H4 (cell line): ENCODE results near the gene BLCAP. TPM values are rescaled to one million over a fixed set of nuclear protein-coding genes. Genes with fewer than 3 reads are reported as not detected.
"Not testable (repeated sequence)": the region's sequence is repeated elsewhere in the genome, so short reads cannot be mapped to it uniquely, and the experiment has no call there.

Experiments
- DNase-seq: peaks from one replicate; pipeline ENCODE4 v3.0.0-alpha.2; 2015; ENCODE audit warnings: low spot score
- total RNA-seq: library from RNA; depleted of rRNA; stranded (reverse); fragments of >200 nt; shearing (Covaris generic); gene quantifications from 2 replicates; pipeline ENCODE4 v1.2.3, GENCODE V29; 2014; rRNA removed

Gene BLCAP
- total RNA-seq, 1 experiment from 2014 or later, result 50.3 TPM

GRCh38 chr20:37484331-37484730 lies 43.3 kb downstream of the BLCAP start:
- no peak for DNase-seq

- DNase-seq, result no peak
Measured at GRCh38 chr20:37481610-37482009, 46.1 kb downstream of the BLCAP start.

DNA sequence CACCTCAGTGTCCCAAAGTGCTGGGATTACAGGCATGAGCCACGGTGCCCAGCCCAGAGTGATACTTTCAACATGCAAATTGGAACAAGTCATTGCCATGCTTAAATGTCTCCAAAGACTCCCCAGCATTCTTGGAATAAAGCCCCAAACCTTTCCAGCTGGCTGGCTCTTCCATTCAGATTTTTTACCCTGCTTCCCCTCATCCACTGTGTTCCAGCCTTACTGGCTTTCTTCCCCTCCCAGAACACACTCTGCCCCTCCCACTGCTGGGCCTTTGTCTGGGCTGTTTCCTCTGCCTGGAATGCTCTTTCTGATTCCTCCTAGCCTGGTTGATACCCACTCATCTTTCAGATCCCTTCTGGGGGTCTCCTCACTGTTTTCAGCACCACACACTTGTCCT lies 46.8 kb downstream of the BLCAP start:
- DNase-seq, result no peak

DNA sequence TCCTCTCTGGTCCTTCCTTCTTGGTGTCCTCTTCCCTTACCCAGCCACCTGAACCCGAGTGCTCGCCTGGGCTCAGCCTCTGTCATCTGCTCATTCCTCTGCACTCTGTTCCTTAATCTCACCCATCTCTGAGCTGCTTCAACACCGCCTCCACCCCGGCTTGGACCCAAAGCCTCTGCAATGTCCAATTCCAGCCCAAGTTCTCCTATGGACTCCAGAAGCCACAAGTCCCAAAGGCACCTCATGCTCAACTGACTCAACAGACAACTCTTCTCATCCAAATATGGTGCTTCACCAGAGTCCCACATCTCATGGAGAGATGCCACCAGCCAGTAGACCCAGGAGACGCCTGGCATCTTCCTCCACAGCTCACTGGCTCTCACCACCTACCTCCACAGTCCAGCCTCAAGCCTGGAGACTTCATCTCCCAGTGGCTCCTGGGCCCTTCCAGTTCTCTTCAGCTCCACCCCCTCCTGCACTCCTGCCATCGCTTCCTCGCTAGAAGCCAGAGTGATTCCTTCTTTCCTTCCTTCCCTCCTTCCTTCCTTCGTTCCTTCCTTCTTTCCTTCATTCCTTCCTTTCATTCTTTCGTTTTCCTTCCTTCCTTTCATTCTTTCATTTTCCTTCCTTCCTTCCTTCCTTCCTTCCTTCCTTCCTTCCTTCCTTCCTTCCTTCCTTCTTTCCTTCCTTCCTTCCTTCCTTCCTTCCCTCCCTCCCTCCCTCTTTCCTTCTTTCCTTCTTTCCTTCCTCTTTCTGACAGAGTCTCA lies 47.6 kb downstream of the BLCAP start:
- DNase-seq, result no peak

DNA sequence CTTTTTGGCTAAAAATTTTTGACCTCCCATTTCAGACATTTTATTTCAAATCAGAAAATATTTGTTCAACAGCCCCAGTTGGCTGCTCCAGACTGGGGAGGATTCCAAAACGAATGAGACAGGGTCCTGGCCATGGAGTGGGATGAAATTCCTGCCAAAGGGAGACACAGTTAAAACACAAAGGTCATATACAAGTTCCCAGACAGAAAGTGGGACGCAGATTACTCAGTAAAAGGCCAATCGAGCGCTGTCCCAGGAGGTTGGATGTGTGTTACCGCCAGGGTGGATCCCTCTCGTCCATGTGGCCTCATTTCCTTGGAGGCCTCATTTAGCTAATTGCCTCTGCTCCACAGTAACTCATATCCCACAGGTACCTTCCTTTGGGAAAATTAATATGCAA lies 48.4 kb downstream of the BLCAP start:
- no peak for DNase-seq

DNA sequence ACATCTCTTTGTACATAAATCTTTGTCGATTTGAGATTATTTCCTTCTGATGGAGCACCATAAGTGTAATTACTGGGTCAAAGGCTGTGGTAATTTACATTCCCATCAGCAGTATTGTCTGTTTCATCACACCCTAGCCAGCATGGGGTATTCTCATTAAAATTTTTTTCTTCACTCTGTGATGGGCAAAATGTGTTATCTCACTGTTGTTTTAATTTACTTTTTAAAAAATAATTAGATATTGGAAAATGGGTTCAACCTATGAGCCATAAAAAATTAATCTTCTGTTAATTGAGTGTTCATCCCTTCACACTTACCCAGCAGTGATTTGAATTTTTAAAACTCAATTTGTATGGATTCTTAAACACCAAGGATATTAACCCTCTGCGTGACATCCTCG lies 50.6 kb downstream of the BLCAP start:
- DNase-seq, result no peak

GRCh38 chr20:37475252-37475651 lies 52.4 kb downstream of the BLCAP start:
- DNase-seq, result no peak

DNA sequence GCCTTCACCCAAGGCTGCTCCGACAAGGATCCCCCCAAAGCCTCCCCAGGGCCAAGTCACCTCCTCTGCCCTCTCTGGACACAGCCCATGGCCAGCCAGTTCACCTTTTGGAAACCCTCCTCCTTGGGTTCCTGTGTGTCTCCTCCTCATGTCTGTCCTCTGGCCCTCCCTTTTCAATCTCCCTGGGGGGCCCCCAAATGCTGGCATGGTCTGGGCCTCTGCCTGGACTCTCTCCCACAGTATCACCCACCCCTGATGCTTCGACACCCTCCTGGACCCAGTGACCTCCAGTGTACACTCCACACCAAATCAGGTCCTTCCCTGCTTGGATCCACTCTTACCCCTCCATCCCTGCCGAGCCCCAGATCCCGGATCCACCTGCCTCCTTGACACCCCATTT lies 53.3 kb downstream of the BLCAP start:
- DNase-seq, result no peak

GRCh38 chr20:37473249-37474000 lies 54.3 kb downstream of the BLCAP start:
- no peak for DNase-seq

DNA sequence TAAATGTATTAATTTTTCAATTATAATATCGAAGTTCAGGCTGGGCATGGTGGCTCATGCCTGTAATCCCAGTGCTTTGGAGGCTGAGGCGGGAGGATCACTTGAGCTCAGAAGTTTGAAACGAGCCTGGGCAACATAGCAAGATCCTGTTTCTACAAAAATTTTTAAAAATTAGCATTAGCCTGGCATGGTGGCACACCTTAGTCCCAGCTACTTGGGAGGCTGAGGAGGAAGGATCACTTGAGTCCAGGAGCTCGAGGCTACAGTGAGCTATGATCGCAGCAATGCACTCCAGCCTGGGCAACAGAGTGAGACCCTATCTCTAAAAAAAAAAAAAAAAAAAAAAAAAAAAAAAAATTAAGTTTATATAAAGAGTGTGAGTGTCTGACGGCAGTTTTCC lies 55.2 kb downstream of the BLCAP start:
- DNase-seq, result not testable (repeated sequence)

GRCh38 chr20:37471741-37472235 lies 55.9 kb downstream of the BLCAP start:
- no peak for DNase-seq

GRCh38 chr20:37470190-37470589 lies 57.5 kb downstream of the BLCAP start:
- not testable (repeated sequence) for DNase-seq

DNA sequence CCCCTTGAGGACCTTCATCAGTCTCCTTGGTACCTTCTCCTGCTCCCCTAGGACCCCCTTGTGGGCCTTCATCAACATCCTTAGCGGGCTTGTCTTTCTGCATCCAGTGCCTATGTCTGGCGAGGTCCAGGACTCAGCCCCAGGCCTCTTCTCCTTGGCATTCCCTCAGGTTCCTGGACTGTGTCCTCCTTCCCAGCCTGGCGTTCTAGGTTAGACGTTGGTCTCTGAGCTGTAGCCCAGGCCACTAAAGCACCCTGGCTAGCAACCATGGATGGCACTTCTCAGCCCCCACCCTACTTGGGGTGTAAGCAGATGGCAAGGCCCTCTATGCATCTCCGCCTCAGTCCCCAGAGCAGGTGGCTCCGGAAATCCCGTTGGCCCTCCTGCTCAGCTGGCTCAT lies 58.1 kb downstream of the BLCAP start:
- DNase-seq, result no peak

- no peak for DNase-seq
Measured at GRCh38 chr20:37468886-37469285, 58.8 kb downstream of the BLCAP start.

Other genes with a start within 250 kb of the BLCAP start
- gene MANBAL, start 238.2 kb downstream of the BLCAP start, total RNA-seq, result 14.5 and 18.8 TPM in 2 replicates
- 7.2 and 7.6 TPM in 2 replicates for gene SRC, start 181.7 kb downstream of the BLCAP start, total RNA-seq
- not detected in 2 replicates for gene NNAT, start 6.6 kb downstream of the BLCAP start, total RNA-seq
- 31.2 and 39.8 TPM in 2 replicates for gene CTNNBL1, start 166.2 kb upstream of the BLCAP start, total RNA-seq